Measurements from ENCODE around the gene HAO1.

Gene HAO1

DNA sequence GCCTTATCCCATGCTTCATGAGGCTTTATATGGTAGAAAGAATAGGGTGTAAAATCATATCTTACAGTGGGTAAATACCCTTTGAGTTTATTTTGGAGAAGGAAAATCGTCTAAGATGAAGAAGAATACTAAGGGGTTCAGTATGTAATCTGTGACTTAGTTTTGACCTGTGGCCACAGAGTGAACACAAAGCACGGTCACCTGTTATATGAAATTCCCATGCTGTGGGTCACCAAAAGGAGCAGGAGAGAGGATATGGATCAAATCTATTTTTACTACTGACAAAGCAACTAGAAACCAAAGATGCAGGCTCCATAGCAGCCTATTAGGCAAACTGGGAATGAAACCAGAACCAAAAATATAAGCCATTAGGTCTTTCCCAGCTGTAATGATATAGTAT, 3.6 kb upstream of the HAO1 start:
- Mint-ChIP-seq H3K27me3 (peaks cover 9% of the 10 kb centered on the region), H3K4me1 (no peaks in the 10 kb centered on the region), H3K9me3 (peaks cover 11% of the 10 kb centered on the region), H3K27ac (no peak overlapping the region), H3K36me3 (no peaks in the 10 kb centered on the region), H3K4me3 (no peak overlapping the region)
- no peak for ATAC-seq

GRCh38 chr20:7939663-7940062, 595 bp downstream of the HAO1 start:
- Mint-ChIP-seq H3K36me3 (no peaks in the 10 kb centered on the region), H3K27ac (no peak overlapping the region), H3K4me1 (peaks cover 16% of the 10 kb centered on the region), H3K9me3 (no peaks in the 10 kb centered on the region), H3K27me3 (peaks cover 6% of the 10 kb centered on the region), H3K4me3 (no peak overlapping the region)
- no peak for ATAC-seq

DNA sequence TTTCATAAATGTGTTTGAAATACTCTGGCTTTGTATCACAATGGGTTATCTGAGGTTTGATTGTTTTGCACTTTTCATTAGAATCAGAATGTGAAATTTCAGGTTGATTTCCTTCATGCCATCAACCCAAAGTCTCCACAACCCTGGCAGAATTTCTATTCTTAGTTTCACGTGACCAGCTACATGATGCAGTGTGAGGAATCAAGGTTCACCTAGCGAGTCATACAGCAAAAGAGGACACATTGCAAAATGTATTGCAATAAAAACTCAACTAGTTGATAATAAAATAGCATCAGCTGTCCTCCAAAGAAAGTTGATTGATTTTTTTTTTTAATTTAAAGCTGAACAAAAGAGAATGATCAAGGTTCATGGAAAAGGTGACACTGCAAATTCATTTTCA, 2.2 kb downstream of the HAO1 start:
- Mint-ChIP-seq H3K27ac (no peak overlapping the region), H3K4me1 (peaks cover 17% of the 10 kb centered on the region), H3K36me3 (no peaks in the 10 kb centered on the region), H3K9me3 (no peaks in the 10 kb centered on the region), H3K27me3 (peaks cover 8% of the 10 kb centered on the region), H3K4me3 (no peak overlapping the region)
- no peak for ATAC-seq

GRCh38 chr20:7937328-7937727, 2.9 kb downstream of the HAO1 start:
- H3K36me3 Mint-ChIP-seq = no peaks in the 10 kb centered on the region
- no peak for ATAC-seq
- peaks cover 8% of the 10 kb centered on the region for H3K27me3 Mint-ChIP-seq
- H3K9me3 Mint-ChIP-seq = no peaks in the 10 kb centered on the region
- peaks cover 17% of the 10 kb centered on the region for H3K4me1 Mint-ChIP-seq
- H3K27ac Mint-ChIP-seq = no peak overlapping the region
- no peak overlapping the region for H3K4me3 Mint-ChIP-seq

DNA sequence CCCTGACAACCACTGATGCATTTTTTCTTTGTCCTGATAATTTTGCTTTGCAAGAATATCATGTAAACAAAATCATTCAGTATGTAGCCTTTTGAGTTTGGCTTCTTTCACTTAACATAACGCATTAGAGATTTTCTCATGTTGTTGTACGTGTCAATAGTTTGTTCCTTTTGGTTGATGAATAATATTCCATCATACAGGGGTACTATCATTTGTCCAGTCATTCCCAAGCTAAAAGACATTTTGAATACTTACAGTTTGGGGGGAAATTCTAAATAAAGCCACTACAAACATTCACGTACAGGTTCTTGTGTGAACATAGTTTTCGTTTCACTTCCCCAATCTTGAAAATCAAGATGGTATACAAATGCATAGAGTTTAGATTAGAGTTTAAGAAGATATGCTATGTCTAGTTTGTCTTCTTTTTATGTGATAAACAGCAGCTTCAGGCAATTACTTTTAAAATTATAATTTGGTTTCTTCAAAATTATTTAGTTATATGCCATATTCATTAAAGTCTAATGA, 5.2 kb downstream of the HAO1 start:
- Mint-ChIP-seq H3K27ac (no peak overlapping the region), H3K27me3 (peaks cover 8% of the 10 kb centered on the region), H3K9me3 (no peaks in the 10 kb centered on the region), H3K4me1 (peaks cover 17% of the 10 kb centered on the region), H3K36me3 (no peaks in the 10 kb centered on the region), H3K4me3 (no peak overlapping the region)
- no peak for ATAC-seq

DNA sequence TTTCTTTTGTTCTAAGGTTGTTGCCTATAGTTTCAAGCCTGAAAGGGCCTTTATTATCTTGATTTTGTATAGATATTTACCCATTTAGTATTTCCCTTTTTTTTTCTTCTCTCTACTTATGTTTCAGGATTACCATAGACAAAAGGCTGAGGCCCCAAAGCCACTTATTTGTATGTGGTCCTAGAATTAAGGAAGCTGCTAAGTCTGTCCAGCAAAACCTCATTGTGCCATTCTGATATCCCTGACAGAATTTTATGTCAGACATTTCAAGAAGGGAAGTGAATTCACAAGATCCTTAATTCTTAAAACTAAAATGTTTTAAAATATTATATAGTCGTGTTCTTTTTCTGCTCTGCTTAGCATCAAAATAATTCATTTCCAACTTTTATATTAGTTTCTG, 6.9 kb downstream of the HAO1 start:
- H3K4me1 Mint-ChIP-seq = peaks cover 17% of the 10 kb centered on the region

GRCh38 chr20:7930343-7930742, 9.9 kb downstream of the HAO1 start:
- Mint-ChIP-seq H3K9me3 (no peaks in the 10 kb centered on the region), H3K4me3 (no peak overlapping the region), H3K36me3 (no peaks in the 10 kb centered on the region), H3K27ac (no peak overlapping the region), H3K4me1 (peaks cover 6% of the 10 kb centered on the region), H3K27me3 (peaks cover 8% of the 10 kb centered on the region)
- no peak for ATAC-seq

More for the DNA sequence above, 6.9 kb downstream of the HAO1 start:
- Mint-ChIP-seq H3K36me3 (no peaks in the 10 kb centered on the region), H3K27me3 (peaks cover 8% of the 10 kb centered on the region), H3K27ac (no peak overlapping the region), H3K4me3 (no peak overlapping the region), H3K9me3 (no peaks in the 10 kb centered on the region)
- ATAC-seq = no peak

GRCh38 chr20:7926767-7927166, 13.5 kb downstream of the HAO1 start:
- ATAC-seq = no peak
- Mint-ChIP-seq H3K9me3 (no peaks in the 10 kb centered on the region), H3K36me3 (no peaks in the 10 kb centered on the region), H3K27ac (no peak overlapping the region), H3K4me1 (no peaks in the 10 kb centered on the region), H3K4me3 (no peak overlapping the region), H3K27me3 (no peaks in the 10 kb centered on the region)

GRCh38 chr20:7926323-7926722, 13.9 kb downstream of the HAO1 start:
- ATAC-seq = no peak
- Mint-ChIP-seq H3K27me3 (no peaks in the 10 kb centered on the region), H3K27ac (no peak overlapping the region), H3K9me3 (no peaks in the 10 kb centered on the region), H3K36me3 (no peaks in the 10 kb centered on the region), H3K4me1 (no peaks in the 10 kb centered on the region), H3K4me3 (no peak overlapping the region)

- H3K4me3 Mint-ChIP-seq = no peak overlapping the region
- no peak overlapping the region for H3K27ac Mint-ChIP-seq
- H3K4me1 Mint-ChIP-seq = no peaks in the 10 kb centered on the region
- no peaks in the 10 kb centered on the region for H3K36me3 Mint-ChIP-seq
- no peaks in the 10 kb centered on the region for H3K27me3 Mint-ChIP-seq
- no peak for ATAC-seq
- H3K9me3 Mint-ChIP-seq = no peaks in the 10 kb centered on the region
Measured at GRCh38 chr20:7924692-7925091, 15.6 kb downstream of the HAO1 start.

- ATAC-seq = no peak
- H3K27ac Mint-ChIP-seq = no peak overlapping the region
- H3K36me3 Mint-ChIP-seq = no peaks in the 10 kb centered on the region
- H3K4me1 Mint-ChIP-seq = no peaks in the 10 kb centered on the region
- H3K4me3 Mint-ChIP-seq = no peak overlapping the region
- H3K9me3 Mint-ChIP-seq = no peaks in the 10 kb centered on the region
- peaks cover 10% of the 10 kb centered on the region for H3K27me3 Mint-ChIP-seq
Measured at GRCh38 chr20:7916648-7917047, 23.6 kb downstream of the HAO1 start.

DNA sequence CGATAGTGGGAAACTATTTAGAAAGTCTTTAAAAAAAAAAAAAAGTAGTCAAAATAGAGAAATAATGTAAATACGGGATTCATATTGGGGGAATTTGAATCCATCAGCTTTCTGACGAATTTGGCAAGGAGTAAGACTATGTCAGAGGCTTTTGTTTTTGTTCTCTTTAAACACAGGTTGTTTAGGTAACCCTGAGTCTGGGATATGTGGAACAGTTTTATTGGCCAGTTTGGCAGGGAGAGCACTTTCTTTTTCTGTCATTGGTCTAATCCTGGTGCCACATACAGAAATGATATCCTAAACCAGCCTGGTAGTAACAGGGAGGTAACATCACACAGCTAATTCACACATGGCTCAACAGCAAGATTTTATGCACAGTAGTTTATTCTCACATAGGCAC, 27.7 kb downstream of the HAO1 start:
- H3K9me3 Mint-ChIP-seq = no peaks in the 10 kb centered on the region
- H3K4me3 Mint-ChIP-seq = no peak overlapping the region
- no peak for ATAC-seq

DNA sequence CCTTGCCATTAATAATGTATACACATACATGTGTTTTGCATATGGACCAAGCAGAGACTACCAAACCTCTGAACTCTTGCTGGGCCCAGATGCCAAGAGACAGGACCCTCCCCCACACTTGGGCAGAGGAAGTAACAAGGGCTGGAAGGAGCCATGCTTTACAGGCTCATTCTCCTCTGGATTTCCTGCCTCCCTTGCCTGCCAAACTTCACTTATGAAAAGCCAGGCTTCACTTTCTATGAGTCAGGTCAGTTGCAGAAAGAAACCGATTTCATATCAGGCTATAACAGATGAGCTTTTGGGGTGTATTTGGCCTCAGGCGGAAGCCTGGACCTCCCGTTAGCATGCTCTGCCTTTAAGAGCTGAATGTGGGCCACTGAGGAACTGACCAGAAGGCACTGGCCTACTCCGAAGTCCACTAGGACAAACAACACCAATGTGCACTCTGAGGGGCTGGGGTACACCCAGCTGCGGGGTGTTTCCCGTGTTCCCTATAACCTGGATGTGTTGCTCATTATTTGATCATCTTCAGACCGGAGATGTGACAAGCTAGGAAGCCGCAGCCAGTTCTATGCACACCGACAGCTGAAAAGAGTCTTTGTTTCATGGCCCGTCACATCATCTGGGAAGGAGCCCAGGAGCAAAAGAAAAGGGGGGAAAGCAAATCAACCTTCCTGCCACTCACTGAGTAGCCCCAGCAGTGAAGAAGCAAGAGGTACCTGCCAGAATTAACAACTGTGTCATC, 28.5 kb downstream of the HAO1 start:
- peaks cover 16% of the 10 kb centered on the region for H3K27me3 Mint-ChIP-seq
- no peak overlapping the region for H3K4me3 Mint-ChIP-seq

More for the DNA sequence above, 27.7 kb downstream of the HAO1 start:
- Mint-ChIP-seq H3K27me3 (peaks cover 14% of the 10 kb centered on the region), H3K36me3 (no peaks in the 10 kb centered on the region), H3K27ac (no peak overlapping the region), H3K4me1 (no peaks in the 10 kb centered on the region)

GRCh38 chr20:7908905-7909304, 31.4 kb downstream of the HAO1 start:
- Mint-ChIP-seq H3K4me1 (no peaks in the 10 kb centered on the region), H3K27ac (no peak overlapping the region)

More for the DNA sequence above, 28.5 kb downstream of the HAO1 start:
- Mint-ChIP-seq H3K27ac (no peak overlapping the region), H3K36me3 (no peaks in the 10 kb centered on the region), H3K9me3 (no peaks in the 10 kb centered on the region), H3K4me1 (no peaks in the 10 kb centered on the region)
- no peak for ATAC-seq

DNA sequence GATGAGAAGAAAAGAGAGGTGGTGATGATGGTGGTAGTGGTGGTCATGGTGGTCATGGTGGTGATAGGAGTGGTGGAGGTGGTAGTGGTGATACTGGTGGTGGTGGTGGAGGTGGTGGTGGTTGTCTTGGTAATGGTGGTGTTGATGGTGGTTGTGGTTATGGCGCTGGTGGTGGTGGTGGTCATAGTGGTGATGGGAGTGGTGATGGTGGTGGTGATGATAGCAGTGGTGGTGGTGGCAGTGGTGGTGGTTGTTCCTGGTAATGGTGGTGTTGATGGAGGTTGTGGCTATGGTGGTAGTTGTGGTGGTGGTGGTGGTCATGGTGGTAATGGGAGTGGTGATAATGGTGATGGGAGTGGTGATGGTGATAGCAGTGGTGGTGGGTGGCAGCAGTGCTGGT, 36.8 kb downstream of the HAO1 start:
- Mint-ChIP-seq H3K36me3 (no peaks in the 10 kb centered on the region), H3K27ac (no peak overlapping the region), H3K9me3 (peaks cover 6% of the 10 kb centered on the region), H3K27me3 (peaks cover 6% of the 10 kb centered on the region), H3K4me3 (no peak overlapping the region), H3K4me1 (no peaks in the 10 kb centered on the region)
- peak; percentile 16 for ATAC-seq

More at GRCh38 chr20:7908905-7909304, 31.4 kb downstream of the HAO1 start:
- H3K36me3 Mint-ChIP-seq = no peaks in the 10 kb centered on the region
- no peaks in the 10 kb centered on the region for H3K9me3 Mint-ChIP-seq
- ATAC-seq = no peak
- H3K27me3 Mint-ChIP-seq = peaks cover 6% of the 10 kb centered on the region
- no peak overlapping the region for H3K4me3 Mint-ChIP-seq

DNA sequence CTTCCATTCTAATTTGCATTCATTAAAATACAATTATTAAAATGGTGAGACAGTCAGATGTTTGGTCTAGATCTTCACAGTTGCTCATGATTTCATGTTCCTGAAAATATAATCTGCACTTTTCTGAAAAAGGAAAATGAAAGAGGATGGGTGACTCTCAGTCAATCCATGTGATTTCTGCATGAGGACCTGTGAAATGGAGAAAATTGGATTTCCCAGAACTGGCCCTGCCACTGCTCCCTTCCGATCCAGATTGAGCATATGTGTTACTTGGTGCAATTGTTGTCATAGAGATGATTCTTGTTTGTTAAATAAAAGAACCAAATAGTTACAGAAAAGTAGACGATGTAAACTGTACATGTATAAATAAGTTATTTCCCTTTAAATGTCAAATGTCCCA, 37.4 kb downstream of the HAO1 start:
- Mint-ChIP-seq H3K4me1 (no peaks in the 10 kb centered on the region), H3K36me3 (no peaks in the 10 kb centered on the region), H3K4me3 (no peak overlapping the region), H3K27me3 (peaks cover 5% of the 10 kb centered on the region), H3K27ac (no peak overlapping the region), H3K9me3 (peaks cover 6% of the 10 kb centered on the region)
- no peak for ATAC-seq

All from stimulated activated memory B cell treated with anti-CD40 and anti-IgM and Interleukin-4, amounts not matched to agents 10 μg/mL and 1 μg/mL and 100 μg/mL, for 72 hours (primary cell).